Esophagus mucosa (tissue), 1 donor: ENCODE results near the gene USP32. TPM values are rescaled to one million over a fixed set of nuclear protein-coding genes. Genes with fewer than 3 reads are reported as not detected.
"Not testable (repeated sequence)": the region's sequence is repeated elsewhere in the genome, so short reads cannot be mapped to it uniquely, and the experiment has no call there.

Source experiments
- ATAC-seq: fragments of 200-7000 bp; cut with Tn5 transposase; one replicate; pipeline ENCODE4 v1.9.1; 2020
- total RNA-seq: library from RNA; stranded (reverse); gene quantifications from one replicate; pipeline ENCODE4 v1.2.4, GENCODE V29; 2023
- donor health status: DM: yes; HTN: yes; CAD: no.

The USP32 gene
- total RNA-seq, 1 donor from 2014 or later: 53.5 TPM

- ATAC-seq: not testable (repeated sequence)
These were observed 58.9 kb downstream of the USP32 start for GRCh38 chr17:60333072-60333471.

GRCh38 chr17:60332574-60332973 is 59.4 kb downstream of the USP32 start:
- ATAC-seq: no peak

- no peak for ATAC-seq
These were observed 61.2 kb downstream of the USP32 start for GRCh38 chr17:60330731-60331130.

- peak; percentile 38 for ATAC-seq
These were observed 63.3 kb downstream of the USP32 start for GRCh38 chr17:60328679-60329078.

GRCh38 chr17:60327901-60328273 is 64.0 kb downstream of the USP32 start:
- ATAC-seq: no peak

- ATAC-seq: peak; percentile 26
These were observed 64.6 kb downstream of the USP32 start for GRCh38 chr17:60327134-60327900.

GRCh38 chr17:60326702-60327101 is 65.2 kb downstream of the USP32 start:
- no peak for ATAC-seq

- no peak for ATAC-seq
These were observed 66.0 kb downstream of the USP32 start for GRCh38 chr17:60325730-60326524.

GRCh38 chr17:60323754-60324153 is 68.2 kb downstream of the USP32 start:
- no peak for ATAC-seq

- no peak for ATAC-seq
These were observed 69.9 kb downstream of the USP32 start for GRCh38 chr17:60322056-60322387.

- ATAC-seq: no peak
These were observed 70.4 kb downstream of the USP32 start for GRCh38 chr17:60321336-60322055.

GRCh38 chr17:60318830-60319229 is 73.1 kb downstream of the USP32 start:
- ATAC-seq: no peak

GRCh38 chr17:60318326-60318725 is 73.6 kb downstream of the USP32 start:
- ATAC-seq: no peak

- ATAC-seq: no peak
These were observed 76.3 kb downstream of the USP32 start for GRCh38 chr17:60315650-60316049.

GRCh38 chr17:60314900-60315299 is 77.0 kb downstream of the USP32 start:
- not testable (repeated sequence) for ATAC-seq

- no peak for ATAC-seq
These were observed 77.5 kb downstream of the USP32 start for GRCh38 chr17:60314423-60314822.

GRCh38 chr17:60311936-60312335 is 80.0 kb downstream of the USP32 start:
- ATAC-seq: no peak

- no peak for ATAC-seq
These were observed 80.7 kb downstream of the USP32 start for GRCh38 chr17:60311186-60311585.

GRCh38 chr17:60305141-60305540 is 86.8 kb downstream of the USP32 start:
- peak; percentile 70 for ATAC-seq

- ATAC-seq: no peak
These were observed 87.4 kb downstream of the USP32 start for GRCh38 chr17:60304502-60304901.

GRCh38 chr17:60303406-60304099 is 88.4 kb downstream of the USP32 start:
- ATAC-seq: no peak

GRCh38 chr17:60301649-60302048 is 90.3 kb downstream of the USP32 start:
- ATAC-seq: no peak

GRCh38 chr17:60300949-60301348 is 91.0 kb downstream of the USP32 start:
- ATAC-seq: no peak
